GM10847 (cell line): ENCODE results near the gene SLC9A5.

Experiments used
- POLR2A ChIP-seq: IDR thresholded peaks from 2 replicates; pipeline ENCODE4 v1.6.1; 2011; ENCODE audit not compliant: insufficient read length; ENCODE audit errors: extremely low read depth

SLC9A5 gene, protein sequence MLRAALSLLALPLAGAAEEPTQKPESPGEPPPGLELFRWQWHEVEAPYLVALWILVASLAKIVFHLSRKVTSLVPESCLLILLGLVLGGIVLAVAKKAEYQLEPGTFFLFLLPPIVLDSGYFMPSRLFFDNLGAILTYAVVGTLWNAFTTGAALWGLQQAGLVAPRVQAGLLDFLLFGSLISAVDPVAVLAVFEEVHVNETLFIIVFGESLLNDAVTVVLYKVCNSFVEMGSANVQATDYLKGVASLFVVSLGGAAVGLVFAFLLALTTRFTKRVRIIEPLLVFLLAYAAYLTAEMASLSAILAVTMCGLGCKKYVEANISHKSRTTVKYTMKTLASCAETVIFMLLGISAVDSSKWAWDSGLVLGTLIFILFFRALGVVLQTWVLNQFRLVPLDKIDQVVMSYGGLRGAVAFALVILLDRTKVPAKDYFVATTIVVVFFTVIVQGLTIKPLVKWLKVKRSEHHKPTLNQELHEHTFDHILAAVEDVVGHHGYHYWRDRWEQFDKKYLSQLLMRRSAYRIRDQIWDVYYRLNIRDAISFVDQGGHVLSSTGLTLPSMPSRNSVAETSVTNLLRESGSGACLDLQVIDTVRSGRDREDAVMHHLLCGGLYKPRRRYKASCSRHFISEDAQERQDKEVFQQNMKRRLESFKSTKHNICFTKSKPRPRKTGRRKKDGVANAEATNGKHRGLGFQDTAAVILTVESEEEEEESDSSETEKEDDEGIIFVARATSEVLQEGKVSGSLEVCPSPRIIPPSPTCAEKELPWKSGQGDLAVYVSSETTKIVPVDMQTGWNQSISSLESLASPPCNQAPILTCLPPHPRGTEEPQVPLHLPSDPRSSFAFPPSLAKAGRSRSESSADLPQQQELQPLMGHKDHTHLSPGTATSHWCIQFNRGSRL

GRCh38 chr16:67248401-67249177, at the start of gene SLC9A5:
TSS of gene SLC9A5 (plus strand) at chr16:67248979. CDS start at chr16:67249015, 36 bp downstream.
- TF ChIP-seq POLR2A: no peak

DNA sequence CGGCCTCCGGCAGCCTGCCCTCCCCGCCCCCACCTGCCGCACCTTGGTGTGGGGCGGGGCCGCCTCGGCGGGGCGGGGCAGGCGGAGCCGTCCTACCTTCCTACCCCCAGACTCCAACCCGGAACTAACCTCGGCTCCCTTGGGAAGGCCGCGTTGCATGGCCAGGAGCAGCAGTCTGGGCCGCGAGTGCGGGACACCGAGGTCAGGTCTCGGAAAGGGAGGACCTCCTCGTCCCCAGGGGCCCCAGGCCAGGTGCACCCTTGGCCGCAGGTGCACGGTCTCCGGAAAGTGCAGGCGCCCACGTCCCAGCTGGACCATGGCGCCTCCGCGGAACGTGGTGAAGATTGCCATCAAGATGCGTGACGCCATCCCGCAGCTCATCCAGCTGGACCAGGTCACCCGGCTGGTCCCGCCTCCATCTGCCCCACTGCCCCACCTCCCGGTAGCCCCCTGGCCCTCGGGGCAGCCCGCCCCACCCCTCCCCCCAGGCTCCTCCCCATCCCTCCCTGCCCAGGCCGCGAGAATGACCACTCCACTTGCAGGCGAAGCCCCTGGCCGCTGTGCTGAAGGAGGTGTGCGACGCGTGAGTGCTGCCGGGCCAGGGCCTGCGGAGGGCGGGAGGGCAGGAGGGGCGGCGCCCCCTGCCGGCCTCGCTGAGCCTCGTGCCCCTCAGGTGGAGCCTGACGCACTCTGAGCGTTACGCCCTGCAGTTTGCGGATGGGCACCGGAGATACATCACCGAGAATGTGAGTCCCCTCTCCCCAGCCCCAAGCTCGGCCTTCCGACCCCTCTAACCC, 49.6 kb upstream of the SLC9A5 start, which contains the start of gene ELMO3:
Gene ELMO3 (plus strand): TSS at position 121 of the 797 bp plus-strand sequence. CDS start 196 bp downstream, at position 317.
- TF ChIP-seq POLR2A: no peak

GRCh38 chr16:67199808-67200198, 49.0 kb upstream of the SLC9A5 start:
- no peak for TF ChIP-seq POLR2A

DNA sequence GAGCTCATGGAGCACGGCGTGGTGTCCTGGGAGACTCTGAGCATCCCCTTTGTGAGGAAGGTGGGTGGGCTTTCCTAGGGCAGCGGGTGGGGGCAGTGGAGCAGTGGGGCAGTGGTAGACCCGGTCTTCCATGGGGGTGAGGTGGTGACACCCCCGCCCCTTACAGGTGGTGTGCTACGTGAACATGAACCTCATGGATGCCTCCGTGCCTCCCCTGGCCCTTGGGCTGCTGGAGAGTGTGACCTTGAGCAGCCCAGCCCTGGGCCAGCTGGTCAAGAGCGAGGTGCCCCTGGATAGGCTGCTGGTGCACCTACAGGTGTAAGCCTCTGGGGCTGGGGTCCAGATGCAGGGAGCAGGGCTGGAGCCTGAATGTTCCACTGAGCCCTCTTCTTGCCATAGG, 48.3 kb upstream of the SLC9A5 start:
- TF ChIP-seq POLR2A: no peak

GRCh38 chr16:67201411-67202345, 47.1 kb upstream of the SLC9A5 start:
- TF ChIP-seq POLR2A: no peak

DNA sequence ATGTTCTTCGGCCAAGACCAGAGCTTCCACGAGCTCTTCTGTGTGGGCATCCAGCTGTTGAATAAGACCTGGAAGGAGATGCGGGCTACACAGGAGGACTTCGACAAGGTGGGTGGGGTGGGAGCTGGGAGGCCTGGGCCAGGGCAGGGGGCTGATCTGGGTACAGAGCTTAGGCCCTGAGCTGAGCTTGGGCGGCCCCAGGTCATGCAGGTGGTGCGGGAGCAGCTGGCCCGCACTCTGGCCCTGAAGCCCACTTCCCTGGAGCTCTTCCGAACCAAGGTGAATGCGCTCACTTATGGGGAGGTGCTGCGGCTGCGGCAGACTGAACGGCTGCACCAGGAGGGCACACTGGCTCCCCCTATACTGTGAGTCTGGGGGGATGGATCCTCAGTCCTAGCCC, 46.4 kb upstream of the SLC9A5 start:
- no peak for TF ChIP-seq POLR2A

- no peak for TF ChIP-seq POLR2A
Measured at GRCh38 chr16:67202956-67203493, 45.8 kb upstream of the SLC9A5 start.

DNA sequence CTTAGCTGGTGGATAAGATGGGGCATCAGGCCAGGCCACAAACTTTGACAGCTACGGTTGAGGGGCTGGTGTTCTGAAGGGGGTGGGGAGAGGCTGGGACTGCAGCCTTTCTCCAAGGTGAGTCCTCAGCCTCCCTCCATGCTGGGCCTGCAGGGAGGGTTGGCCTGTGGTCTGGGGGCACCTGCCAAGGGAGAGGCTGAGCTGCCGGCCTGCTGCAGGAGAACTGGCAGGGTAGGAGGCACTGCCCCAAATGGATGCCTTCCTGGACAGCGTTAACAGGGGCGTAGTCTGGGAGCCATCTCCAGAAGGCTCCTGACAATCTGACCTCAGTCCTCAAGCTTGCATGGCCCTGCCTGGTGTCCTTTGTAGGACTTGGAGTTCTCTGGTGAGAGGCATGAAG, 44.7 kb upstream of the SLC9A5 start:
- no peak for TF ChIP-seq POLR2A

DNA sequence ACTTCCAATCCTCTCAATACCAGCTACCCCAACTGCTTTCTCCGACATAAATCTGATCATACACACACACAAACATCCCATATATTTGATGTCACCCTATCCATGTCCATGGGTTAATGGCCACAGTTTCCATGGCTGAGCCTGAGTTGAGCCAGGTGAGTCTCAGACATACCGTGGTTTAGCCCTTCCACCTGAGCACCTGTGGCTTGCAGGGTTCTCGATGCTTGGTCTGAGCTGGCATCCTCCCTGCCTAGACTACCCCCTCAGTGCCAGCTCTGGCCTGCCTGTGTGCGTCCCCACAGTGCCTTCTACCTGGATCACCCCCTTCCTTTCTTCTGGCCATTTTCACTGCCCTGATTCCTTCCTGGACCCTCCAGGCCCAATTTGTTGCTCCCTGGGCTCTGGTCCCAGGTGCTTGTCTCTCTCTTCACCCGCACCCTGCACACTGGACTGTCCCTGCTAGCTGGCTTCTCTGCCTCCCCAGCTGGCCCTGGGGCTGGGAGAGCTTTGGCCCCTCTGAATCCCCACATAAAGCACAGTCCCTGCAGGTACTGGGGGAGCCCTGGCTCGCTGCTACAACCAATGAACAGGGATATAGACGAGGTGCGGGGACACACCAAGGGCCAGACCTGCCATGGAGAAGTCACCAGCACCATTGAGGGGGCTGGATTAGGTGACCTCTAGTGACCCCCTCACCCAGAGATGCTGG, 42.5 kb upstream of the SLC9A5 start:
- TF ChIP-seq POLR2A: no peak

- no peak for TF ChIP-seq POLR2A
Measured at GRCh38 chr16:67206838-67207248, 41.9 kb upstream of the SLC9A5 start.

DNA sequence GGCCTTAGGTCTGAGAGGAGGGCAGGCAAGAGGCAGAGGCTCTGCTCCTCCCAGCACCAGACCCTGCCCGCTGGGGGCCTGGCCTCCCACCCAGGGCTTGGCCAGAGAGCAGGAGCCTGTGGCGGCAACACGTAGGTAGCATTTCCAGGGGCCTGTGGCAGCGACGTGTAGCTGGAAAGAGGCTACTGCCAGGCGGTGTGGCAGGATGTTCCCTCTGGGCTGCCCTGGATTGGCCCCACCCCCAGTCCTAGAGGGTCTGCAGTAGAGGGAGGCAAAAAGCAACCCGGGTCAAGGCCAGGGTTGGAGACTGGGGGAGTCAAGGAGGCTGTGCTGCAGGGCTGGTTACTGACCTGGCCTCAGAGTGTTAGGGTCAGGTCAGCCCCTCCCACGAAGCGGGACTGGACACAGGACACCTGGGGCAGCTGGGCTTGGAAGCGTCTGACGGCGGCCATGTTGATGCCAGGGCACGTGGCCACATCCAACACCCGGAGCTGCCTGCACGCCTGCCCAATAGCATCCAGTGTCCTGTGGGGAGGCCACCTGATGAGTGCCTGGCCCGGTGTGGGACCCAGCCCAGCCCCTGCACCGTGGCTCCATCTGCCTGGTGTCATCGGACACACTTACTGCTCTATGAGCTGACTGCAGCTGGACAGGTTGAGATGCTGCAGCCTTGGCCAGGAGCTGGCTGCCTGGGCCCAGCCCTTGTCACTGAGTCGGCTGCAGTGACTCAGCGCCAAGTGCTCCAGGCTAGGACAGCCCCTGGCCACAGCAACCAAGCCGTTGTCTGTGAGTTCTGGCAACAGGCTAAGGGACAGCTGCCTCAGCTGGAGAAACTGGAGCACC, 41.3 kb upstream of the SLC9A5 start:
- no peak for TF ChIP-seq POLR2A

GRCh38 chr16:67208154-67208896, 40.5 kb upstream of the SLC9A5 start:
- TF ChIP-seq POLR2A: no peak
